ENCODE measurements around the gene SUB1.

The SUB1 gene

DNA sequence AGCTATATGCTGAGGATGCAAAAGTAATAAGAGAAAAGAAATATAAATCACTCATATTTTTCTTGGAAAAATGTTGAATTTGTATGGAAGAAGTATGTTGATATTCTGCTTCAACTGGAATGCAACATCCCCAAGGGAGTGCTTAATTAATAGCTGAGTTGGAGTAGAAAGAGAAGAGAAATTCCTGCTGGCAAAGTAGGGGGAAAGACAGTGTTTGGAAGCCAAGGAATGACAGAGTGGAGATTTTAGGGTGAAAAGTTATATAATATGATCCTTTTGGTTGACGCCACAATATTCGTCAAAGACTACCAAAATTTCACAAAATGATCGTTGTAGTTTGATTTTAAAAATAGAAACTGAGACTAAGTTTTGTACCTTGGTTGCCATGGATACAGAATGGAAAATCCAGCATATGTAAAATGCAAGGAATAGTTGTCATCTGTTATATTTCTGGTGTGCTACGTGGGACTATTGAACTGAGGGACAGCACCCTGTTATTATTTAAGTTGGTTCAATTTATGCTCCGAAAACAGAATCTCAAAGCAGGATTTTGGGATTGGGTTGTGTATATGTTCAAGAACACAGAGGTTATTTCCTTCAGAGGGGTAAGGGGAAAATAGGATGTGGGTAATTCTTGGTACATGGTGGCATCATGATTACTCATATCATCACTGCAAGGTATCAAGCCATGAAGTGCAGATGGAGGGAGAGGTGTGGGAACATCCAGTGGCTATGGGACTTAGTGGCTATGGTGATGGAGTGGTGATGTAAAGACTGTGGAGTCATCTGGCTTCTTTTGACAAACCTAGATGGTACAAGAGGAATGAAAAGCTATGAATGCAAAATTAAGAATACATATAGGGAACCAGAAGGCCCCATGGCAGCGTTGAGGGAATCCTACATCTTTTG is 61.0 kb downstream of the SUB1 start:
- DNase-seq, result no peak

DNA sequence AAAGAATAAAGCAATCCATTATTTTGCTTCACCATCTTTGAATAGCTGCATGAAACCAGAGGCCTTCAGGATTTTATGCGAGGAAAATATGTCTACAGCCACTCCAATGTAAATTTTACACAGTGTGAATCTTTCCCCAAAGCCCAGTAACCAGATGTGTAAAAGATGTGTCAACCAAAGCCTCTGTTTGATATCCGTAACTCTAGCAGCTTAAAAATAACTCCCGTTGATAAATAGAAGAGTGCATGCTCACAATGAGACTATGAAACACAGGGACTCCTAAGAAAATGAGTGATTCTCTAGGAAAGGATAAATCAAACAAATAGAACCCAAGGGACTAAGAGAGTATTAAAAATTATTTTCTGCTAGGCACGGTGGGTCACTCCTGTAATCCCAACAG is 65.7 kb downstream of the SUB1 start:
- DNase-seq, result no peak

DNA sequence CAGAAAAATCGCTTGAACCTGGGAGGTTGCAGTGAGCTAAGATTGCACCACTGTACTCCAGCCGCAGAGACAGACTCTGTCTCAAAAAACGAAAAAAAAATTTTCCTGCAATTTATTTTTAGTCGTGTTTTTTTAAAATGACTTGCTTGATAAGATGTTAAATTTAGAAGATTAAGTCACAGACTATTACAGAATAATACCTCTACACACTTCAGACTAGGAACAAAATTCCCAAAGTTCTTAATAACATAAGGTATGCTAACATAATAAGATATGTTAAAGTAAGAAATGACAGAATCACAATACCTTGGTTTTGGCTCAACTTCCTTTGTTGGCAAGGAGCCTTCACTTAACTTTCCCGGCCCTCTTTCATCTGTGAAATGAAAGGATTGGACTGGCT is 66.3 kb downstream of the SUB1 start:
- no peak for DNase-seq
